Subcutaneous adipose tissue (tissue), 4 donors: ENCODE measurements around the gene LDB3. TPM values are rescaled to one million over a fixed set of nuclear protein-coding genes. Genes with fewer than 3 reads are reported as not detected.

Experiments
- CTCF ChIP-seq: fragments of 450-650 bp; IDR thresholded peaks from one replicate; pipeline ENCODE4 v1.5.1; 2016; ENCODE audit warnings: low read depth, mild to moderate bottlenecking, control low read depth, antibody characterized with exemption, moderate library complexity
- total RNA-seq, 4 donors: library from RNA; depleted of rRNA; stranded (reverse); fragments of >200 nt; gene quantifications; one replicate each; pipeline ENCODE4 v1.1.0, GENCODE V29; 2016

Gene LDB3
- total RNA-seq, 4 donors from 2014 or later, result 0.51 to 12.1 (median 2.2) TPM

- TF ChIP-seq CTCF, result no peak
Observed at GRCh38 chr10:86690231-86690630, 21.9 kb downstream of the LDB3 start.

GRCh38 chr10:86690657-86691084, 22.4 kb downstream of the LDB3 start:
- no peak for TF ChIP-seq CTCF

- TF ChIP-seq CTCF, result no peak
Observed at GRCh38 chr10:86691333-86692022, 23.2 kb downstream of the LDB3 start.

GRCh38 chr10:86692023-86692514, 23.8 kb downstream of the LDB3 start:
- no peak for TF ChIP-seq CTCF

- TF ChIP-seq CTCF, result no peak
Observed at GRCh38 chr10:86692664-86693063, 24.4 kb downstream of the LDB3 start.

- TF ChIP-seq CTCF, result no peak
Observed at GRCh38 chr10:86693275-86693674, 25.0 kb downstream of the LDB3 start.

GRCh38 chr10:86693721-86694369, 25.5 kb downstream of the LDB3 start:
- TF ChIP-seq CTCF, result no peak
